Chondrocyte (in vitro differentiated cells): ENCODE measurements around the gene FOXF1. TPM values are rescaled to one million over a fixed set of nuclear protein-coding genes. Genes with fewer than 3 reads are reported as not detected.

Source experiments
- DNase-seq: peaks from one replicate; pipeline ENCODE4 v3.0.0; 2021; ENCODE audit warnings: mixed read lengths, low spot score
- H3K27ac Mint-ChIP-seq: one replicate; pipeline ENCODE4 v1.8.0; 2021; ENCODE audit warnings: mild to moderate bottlenecking, moderate library complexity, mixed read lengths; ENCODE audit not compliant: unreplicated experiment
- H3K27me3 Mint-ChIP-seq: 2 replicates; pipeline ENCODE4 v1.8.0; 2021; ENCODE audit warnings: low read depth, mixed read lengths
- H3K36me3 Mint-ChIP-seq: 2 replicates; pipeline ENCODE4 v1.8.0; 2021; ENCODE audit warnings: low read depth, mixed read lengths
- H3K4me1 Mint-ChIP-seq: 2 replicates; pipeline ENCODE4 v1.8.0; 2021; ENCODE audit warnings: low read depth, mild to moderate bottlenecking, mixed read lengths
- H3K4me3 Mint-ChIP-seq: one replicate; pipeline ENCODE4 v1.8.0; 2021; ENCODE audit warnings: mild to moderate bottlenecking, moderate library complexity, mixed read lengths; ENCODE audit not compliant: unreplicated experiment
- H3K9me3 Mint-ChIP-seq: 2 replicates; pipeline ENCODE4 v1.8.0; 2021; ENCODE audit warnings: low read depth, mixed read lengths
- CTCF ChIP-seq: fragments of 200-600 bp; sonication (generic); IDR thresholded peaks from 2 replicates; pipeline ENCODE4 v1.5.0; 2021; ENCODE audit warnings: antibody characterized with exemption, mild to moderate bottlenecking, moderate library complexity
- total RNA-seq: library from RNA; stranded (reverse); gene quantifications from 3 replicates; pipeline ENCODE4 v1.2.1, GENCODE V29; 2021

The FOXF1 gene
- total RNA-seq, 1 donor from 2014 or later: not detected

- Mint-ChIP-seq H3K4me1 (peaks cover 9% of the 10 kb centered on the region), H3K27me3 (no peaks in the 10 kb centered on the region)
- no peak for DNase-seq
These were observed 35.2 kb downstream of the FOXF1 start for GRCh38 chr16:86545481-86545880.

GRCh38 chr16:86545954-86546637 is 35.8 kb downstream of the FOXF1 start:
- no peaks in the 10 kb centered on the region for H3K9me3 Mint-ChIP-seq
- no peak for DNase-seq
- peak overlapping the region; percentile 25 for H3K27ac Mint-ChIP-seq
- TF ChIP-seq CTCF: no peak
- peaks cover under 1% of the 10 kb centered on the region for H3K36me3 Mint-ChIP-seq
- H3K4me1 Mint-ChIP-seq: peaks cover 9% of the 10 kb centered on the region
- H3K27me3 Mint-ChIP-seq: no peaks in the 10 kb centered on the region
- H3K4me3 Mint-ChIP-seq: no peak overlapping the region

More at GRCh38 chr16:86545481-86545880, 35.2 kb downstream of the FOXF1 start:
- Mint-ChIP-seq H3K4me3 (no peak overlapping the region), H3K36me3 (peaks cover 4% of the 10 kb centered on the region), H3K27ac (no peak overlapping the region), H3K9me3 (no peaks in the 10 kb centered on the region)
- TF ChIP-seq CTCF: no peak

- no peak for TF ChIP-seq CTCF
- H3K27me3 Mint-ChIP-seq: no peaks in the 10 kb centered on the region
- peaks cover 9% of the 10 kb centered on the region for H3K4me1 Mint-ChIP-seq
- H3K36me3 Mint-ChIP-seq: no peaks in the 10 kb centered on the region
- no peak for DNase-seq
- H3K27ac Mint-ChIP-seq: no peak overlapping the region
- H3K9me3 Mint-ChIP-seq: no peaks in the 10 kb centered on the region
- no peak overlapping the region for H3K4me3 Mint-ChIP-seq
These were observed 36.3 kb downstream of the FOXF1 start for GRCh38 chr16:86546638-86547013.

DNA sequence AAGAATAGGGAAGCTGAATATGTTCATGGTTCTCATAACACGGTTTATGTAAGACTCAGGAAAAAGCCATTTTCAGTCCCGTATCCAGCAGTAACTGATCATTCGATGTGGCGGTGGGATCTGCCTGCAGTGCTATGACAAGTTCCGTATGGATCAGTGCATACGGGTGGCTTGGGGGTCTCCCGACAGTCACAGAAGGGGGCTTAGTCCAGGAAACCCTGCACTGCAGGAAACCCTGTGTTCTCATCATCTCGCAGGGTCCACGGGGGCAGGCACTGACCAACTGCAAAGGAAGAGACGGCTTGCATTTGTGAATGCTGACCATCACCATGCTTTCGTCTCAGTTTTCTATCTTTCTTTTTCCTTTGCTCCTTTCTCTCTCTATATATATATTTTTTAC is 37.0 kb downstream of the FOXF1 start:
- no peak overlapping the region for H3K27ac Mint-ChIP-seq
- no peaks in the 10 kb centered on the region for H3K36me3 Mint-ChIP-seq
- no peaks in the 10 kb centered on the region for H3K27me3 Mint-ChIP-seq
- no peak for TF ChIP-seq CTCF
- no peak overlapping the region for H3K4me3 Mint-ChIP-seq
- H3K4me1 Mint-ChIP-seq: peaks cover 9% of the 10 kb centered on the region
- no peak for DNase-seq
- H3K9me3 Mint-ChIP-seq: no peaks in the 10 kb centered on the region

DNA sequence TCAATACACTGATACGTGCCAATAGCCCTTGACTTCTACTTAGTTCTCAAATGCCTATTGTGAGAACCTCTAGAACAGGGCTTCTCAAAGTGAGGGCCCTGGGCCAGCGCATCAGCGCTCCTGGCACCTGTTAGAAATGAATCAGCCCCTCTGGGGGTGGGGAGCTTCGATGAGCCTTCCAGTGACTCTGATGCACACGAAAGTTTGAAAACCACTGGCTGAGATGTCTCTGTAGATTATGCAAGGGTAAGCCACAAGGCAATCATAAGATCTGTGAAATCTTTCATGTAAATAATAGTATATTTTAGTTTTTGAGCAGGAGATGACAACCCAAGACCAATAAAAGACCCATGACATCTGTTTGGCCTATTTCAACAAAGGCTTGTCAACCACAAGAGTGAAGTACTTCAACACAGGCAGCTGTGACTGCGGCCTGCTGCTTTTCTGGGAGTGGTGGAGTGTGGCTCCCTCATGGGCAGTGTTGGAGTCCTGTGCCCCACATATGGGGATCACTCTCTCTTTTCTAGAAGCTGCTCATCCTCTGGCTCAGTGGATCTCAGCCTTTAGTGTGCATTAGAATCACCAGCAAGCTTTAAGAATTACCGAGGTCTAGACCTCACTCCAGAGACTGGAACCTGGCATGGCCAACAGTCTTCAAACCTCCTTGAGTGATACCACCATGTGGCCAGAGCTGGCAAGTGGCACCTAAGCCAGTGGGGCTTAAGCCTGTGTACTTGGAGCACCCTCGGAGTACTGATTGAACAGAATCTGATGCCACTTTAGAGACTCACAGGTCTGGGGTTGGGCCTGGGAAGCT is 39.0 kb downstream of the FOXF1 start:
- TF ChIP-seq CTCF: no peak
- Mint-ChIP-seq H3K4me1 (peaks cover 16% of the 10 kb centered on the region), H3K36me3 (no peaks in the 10 kb centered on the region)

More for the DNA sequence above, 39.0 kb downstream of the FOXF1 start:
- H3K4me3 Mint-ChIP-seq: no peak overlapping the region
- no peak overlapping the region for H3K27ac Mint-ChIP-seq
- H3K27me3 Mint-ChIP-seq: no peaks in the 10 kb centered on the region
- no peak for DNase-seq
- no peaks in the 10 kb centered on the region for H3K9me3 Mint-ChIP-seq
